ENCODE data around the gene MCC.
A peak's percentile ranks its signal among the peaks of the same experiment; 100 is the strongest.

Gene MCC

GRCh38 chr5:113296676-113297075 lies 191.6 kb downstream of the MCC start:
- no peak overlapping the region for H3K27ac ChIP-seq
- no peak for TF ChIP-seq CTCF (IDR thresholded peaks at IDR 0.05)
- TF ChIP-seq ZFX (IDR thresholded peaks at IDR 0.05; ENCODE audit: borderline replicate concordance) = no peak

DNA sequence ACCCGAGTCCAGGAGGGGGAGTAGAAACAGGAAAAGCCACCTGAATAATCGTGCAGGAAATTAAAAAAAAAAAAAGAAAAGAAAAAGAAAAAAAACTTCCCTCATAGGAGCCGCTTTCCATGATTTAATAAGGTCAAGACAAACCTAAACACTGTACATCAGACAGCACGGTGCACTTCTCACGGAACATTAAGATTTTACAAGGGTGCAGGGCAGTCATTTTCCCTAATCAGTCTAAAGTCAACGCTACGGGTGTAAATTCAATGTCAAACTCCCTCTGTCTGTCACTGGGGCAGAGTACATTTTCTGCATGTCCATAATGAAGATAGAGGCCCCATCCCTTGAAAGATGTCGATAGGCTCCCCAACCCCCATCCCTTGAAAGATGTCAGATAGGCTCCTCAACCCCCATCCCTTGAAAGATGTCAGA lies 193.1 kb downstream of the MCC start:
- H3K27ac ChIP-seq = no peak overlapping the region
- TF ChIP-seq CTCF (IDR thresholded peaks at IDR 0.05) = no peak
- TF ChIP-seq ZFX (IDR thresholded peaks at IDR 0.05; ENCODE audit: borderline replicate concordance) = no peak

DNA sequence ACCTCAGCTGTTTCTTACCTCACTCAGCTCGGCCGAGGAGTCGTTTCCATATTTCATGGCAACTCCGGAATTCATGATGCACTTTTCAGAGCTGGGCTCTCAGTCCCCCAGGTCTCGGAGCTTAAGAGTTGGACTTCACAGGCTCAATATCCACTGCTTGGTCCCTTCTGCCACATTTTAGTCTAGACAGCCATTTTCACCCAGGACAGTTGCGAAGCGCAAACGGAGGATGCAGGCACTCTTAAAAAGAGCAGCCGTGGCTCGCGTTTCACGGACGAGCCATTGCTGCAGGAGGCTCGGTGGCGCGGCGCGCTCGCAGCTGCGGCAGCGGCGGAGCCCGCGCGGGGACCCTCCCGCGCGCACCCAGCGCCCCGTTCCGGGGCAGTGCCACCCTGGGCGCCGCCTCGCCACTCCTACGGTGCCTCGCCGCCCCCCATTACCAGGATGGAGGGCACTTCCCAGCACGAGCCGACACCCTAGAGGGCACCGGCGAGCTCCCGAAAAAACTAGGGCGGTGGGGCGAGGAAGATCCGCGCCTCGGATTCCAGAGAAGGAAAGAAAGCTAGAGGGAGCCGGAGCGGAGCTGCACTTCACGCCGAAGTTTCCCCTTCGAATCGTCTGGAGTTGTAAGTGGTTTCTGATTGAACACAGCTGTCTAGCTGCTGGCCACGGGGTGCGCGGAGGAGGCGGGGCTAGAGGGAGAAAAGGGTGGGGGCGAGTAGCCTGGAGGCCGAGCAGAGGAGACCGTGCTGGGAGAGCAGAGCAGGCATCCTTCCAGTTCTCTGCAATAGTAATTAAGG lies 193.7 kb downstream of the MCC start:
- H3K27ac ChIP-seq = no peak overlapping the region

DNA sequence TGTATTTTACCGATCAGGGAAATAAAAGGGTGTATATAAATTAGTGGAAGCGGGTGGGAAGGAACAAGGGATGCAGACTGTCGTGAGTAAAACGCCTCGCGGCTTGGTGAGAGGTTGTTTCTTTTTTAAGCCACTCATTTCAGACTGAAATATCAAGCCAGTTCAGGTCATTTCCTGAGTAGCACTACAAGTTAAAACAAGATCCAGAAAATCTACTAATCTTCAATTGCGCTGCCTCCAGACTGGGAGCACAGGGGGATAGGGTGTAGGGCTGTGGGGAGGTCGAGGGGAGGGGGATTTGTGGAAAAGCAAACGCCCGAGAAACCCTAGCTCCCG lies 194.3 kb downstream of the MCC start:
- no peak overlapping the region for H3K27ac ChIP-seq
- no peak for TF ChIP-seq CTCF (IDR thresholded peaks at IDR 0.05)
- TF ChIP-seq ZFX (IDR thresholded peaks at IDR 0.05; ENCODE audit: borderline replicate concordance) = no peak

More for the DNA sequence above, 193.7 kb downstream of the MCC start:
- peak; percentile 17; the same call in 1 of the 2 replicates for TF ChIP-seq CTCF (IDR thresholded peaks at IDR 0.05)
- no peak for TF ChIP-seq ZFX (IDR thresholded peaks at IDR 0.05; ENCODE audit: borderline replicate concordance)

DNA sequence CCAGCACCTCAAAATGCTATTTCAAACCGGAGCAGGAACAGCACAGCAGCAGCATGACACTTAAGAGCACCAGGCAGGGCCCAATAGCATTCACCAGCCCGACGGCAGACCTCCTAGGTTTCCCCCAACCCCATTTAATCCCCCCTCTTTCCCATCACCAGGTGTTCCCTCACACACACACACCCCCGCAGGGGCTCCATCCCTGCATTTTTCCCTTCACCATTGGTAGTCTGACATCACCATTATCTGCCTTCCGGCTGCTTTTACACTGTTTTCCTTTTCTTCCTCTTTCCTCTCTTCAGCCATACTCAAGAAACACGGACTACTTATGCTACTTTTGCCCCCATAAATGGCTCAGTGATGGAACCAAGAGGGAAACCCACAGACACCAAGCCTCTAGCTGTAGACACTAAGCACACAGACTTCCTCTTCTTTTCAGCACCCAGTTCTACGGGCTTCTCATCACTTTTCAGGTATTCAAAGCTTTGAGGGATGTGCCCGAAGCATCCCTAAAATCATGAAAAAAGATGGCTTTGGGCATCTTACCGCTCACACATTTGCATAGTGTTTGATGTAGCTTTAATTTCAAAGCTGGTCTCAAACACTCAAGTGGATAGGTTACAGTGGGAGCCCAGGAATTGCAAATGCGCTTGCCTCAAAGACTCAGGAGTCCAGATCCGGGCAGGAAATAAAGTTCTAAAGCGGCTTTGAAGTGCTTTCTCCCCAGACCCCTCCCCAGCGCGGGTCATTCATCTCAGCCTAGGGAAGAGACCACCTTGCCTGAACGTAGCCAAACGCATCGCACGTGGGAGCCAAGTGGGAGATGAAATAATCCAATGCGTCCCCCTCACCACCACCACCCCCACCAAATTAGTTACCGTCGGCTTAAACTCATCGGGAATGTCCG lies 194.9 kb downstream of the MCC start:
- no peak overlapping the region for H3K27ac ChIP-seq
- TF ChIP-seq ZFX (IDR thresholded peaks at IDR 0.05; ENCODE audit: borderline replicate concordance) (no peak), CTCF (IDR thresholded peaks at IDR 0.05) (no peak)

GRCh38 chr5:113292462-113292861 lies 195.8 kb downstream of the MCC start:
- no peak overlapping the region for H3K27ac ChIP-seq
- TF ChIP-seq ZFX (IDR thresholded peaks at IDR 0.05; ENCODE audit: borderline replicate concordance) (no peak), CTCF (IDR thresholded peaks at IDR 0.05) (no peak)

DNA sequence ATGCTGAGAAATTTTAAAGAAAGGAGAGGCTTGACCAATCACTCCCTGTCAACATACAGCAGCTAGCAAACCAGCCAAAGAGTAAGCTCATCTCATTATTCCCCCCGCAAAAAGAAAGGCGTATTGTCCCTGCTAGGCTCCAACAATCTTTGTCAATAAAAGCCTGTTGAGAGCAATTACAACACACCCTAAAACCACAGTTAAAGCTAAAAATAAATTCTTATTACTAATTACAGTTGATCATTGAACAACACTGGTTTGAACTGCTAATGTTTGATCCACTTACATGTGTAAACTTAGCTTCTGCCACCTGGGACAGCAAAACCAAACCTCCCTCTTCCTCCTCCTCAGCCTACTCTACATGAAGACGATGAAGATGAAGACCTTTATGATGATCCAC lies 204.7 kb downstream of the MCC start:
- no peak overlapping the region for H3K27ac ChIP-seq
- TF ChIP-seq ZFX (IDR thresholded peaks at IDR 0.05; ENCODE audit: borderline replicate concordance) (no peak), CTCF (IDR thresholded peaks at IDR 0.05) (no peak)
